ENCODE data around the gene YEATS2.
"Not testable (repeated sequence)": the region's sequence is repeated elsewhere in the genome, so short reads cannot be mapped to it uniquely, and the experiment has no call there.

Gene YEATS2

DNA sequence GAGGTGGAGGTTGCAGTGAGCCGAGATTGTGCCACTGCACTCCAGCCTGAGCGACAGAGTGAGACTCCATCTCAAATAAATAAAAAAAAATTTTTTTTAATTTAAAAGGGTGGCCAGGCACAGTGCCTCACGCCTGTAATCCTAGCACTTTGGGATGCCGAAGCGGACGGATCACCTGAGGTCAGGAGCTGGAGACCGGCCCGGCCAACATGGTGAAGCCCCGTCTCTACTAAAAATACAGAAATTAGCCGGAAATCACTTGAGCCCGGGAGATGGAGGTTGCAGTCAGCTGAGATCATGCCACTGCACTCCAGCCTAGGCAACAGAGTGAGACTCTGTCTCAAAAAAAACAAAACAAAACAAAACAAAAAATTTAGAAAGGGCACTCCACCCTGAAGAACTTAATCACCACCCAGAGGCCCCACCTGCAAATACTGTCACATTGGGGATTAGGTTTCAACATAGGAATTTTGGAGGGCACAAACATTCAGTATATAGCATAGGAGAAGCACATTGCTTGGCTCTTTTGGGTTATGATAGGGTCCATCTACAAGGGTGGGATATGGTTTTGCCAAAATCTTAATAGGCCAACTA is 7.1 kb upstream of the YEATS2 start:
- no peaks in the 10 kb centered on the region for H3K27me3 ChIP-seq (ENCODE audit: control insufficient read depth in 5 of 5, insufficient read depth in 4 of 5, low read length in 5 of 5)
- H3K36me3 ChIP-seq (ENCODE audit: control insufficient read depth in 5 of 5, insufficient read depth in 5 of 5, low read length in 5 of 5) = no peaks in the 10 kb centered on the region
- H3K4me3 ChIP-seq (ENCODE audit: low read depth in 1 of 5, low read length in 5 of 5) = no peak overlapping the region
- no peak overlapping the region for H3K9ac ChIP-seq (ENCODE audit: low read length in 5 of 5)
- no peaks in the 10 kb centered on the region for H3K9me3 ChIP-seq (ENCODE audit: control insufficient read depth in 5 of 5, low read length in 5 of 5)
- H3K4me1 ChIP-seq (ENCODE audit: control insufficient read depth in 5 of 5, insufficient read depth in 5 of 5, low read length in 5 of 5) = peaks cover 0 to 4% (median 0%) of the 10 kb centered on the region in 5 donors
- no peak overlapping the region for H3K27ac ChIP-seq (ENCODE audit: low read depth, low read length)

GRCh38 chr3:183692436-183692835 is 5.2 kb upstream of the YEATS2 start:
- H3K9ac ChIP-seq (ENCODE audit: low read length in 5 of 5) = no peak overlapping the region
- no peak overlapping the region for H3K27ac ChIP-seq (ENCODE audit: low read depth, low read length)
- H3K27me3 ChIP-seq (ENCODE audit: control insufficient read depth in 5 of 5, insufficient read depth in 4 of 5, low read length in 5 of 5) = no peaks in the 10 kb centered on the region
- no peaks in the 10 kb centered on the region for H3K36me3 ChIP-seq (ENCODE audit: control insufficient read depth in 5 of 5, insufficient read depth in 5 of 5, low read length in 5 of 5)
- H3K4me3 ChIP-seq (ENCODE audit: low read depth in 1 of 5, low read length in 5 of 5) = no peak overlapping the region
- H3K4me1 ChIP-seq (ENCODE audit: control insufficient read depth in 5 of 5, insufficient read depth in 5 of 5, low read length in 5 of 5) = peaks cover 0 to 8% (median 4%) of the 10 kb centered on the region in 5 donors
- no peaks in the 10 kb centered on the region for H3K9me3 ChIP-seq (ENCODE audit: control insufficient read depth in 5 of 5, low read length in 5 of 5)

DNA sequence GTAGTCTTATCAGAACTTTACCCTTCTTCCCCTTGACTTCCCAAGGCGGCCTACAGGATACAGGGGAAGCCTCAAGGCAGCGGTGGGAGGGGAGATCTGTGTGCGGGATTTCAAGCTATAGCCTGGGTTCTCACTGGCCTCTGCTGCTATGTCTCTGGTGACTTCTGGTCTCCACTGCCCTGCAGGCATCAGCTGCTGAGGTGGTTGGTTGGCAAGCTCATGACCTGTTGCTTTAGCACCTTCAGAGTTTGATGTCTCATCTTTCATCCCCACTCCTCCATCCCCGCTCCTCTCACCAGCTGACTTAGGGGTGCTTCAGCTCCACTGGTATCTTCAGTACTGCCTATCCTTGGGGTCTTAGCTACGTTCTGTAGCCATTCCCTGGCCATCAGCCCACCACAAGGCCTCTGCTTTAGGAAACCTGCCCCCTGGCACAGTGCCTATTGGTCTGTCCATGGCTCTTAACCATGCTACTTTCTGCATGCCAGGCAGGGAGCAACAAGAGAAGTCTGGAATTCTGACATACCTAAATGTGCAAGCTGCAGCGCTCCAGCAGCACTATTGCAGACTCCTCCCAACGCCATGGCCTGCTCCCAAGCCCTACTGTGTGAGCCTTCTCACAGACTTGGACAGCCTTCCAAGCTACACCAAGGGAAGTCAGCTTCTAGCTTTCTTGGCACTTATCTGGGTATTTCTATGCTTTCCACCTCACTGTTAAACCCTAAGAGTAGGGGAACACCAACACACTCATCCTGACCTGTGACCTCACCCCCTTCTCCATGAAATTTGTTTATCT is 1.8 kb upstream of the YEATS2 start:
- Histone ChIP-seq H3K4me1 (ENCODE audit: control insufficient read depth in 5 of 5, insufficient read depth in 5 of 5, low read length in 5 of 5) (peaks cover 0 to 25% (median 18%) of the 10 kb centered on the region in 5 donors), H3K27me3 (ENCODE audit: control insufficient read depth in 5 of 5, insufficient read depth in 4 of 5, low read length in 5 of 5) (no peaks in the 10 kb centered on the region), H3K36me3 (ENCODE audit: control insufficient read depth in 5 of 5, insufficient read depth in 5 of 5, low read length in 5 of 5) (no peaks in the 10 kb centered on the region), H3K9ac (ENCODE audit: low read length in 5 of 5) (no peak overlapping the region), H3K9me3 (ENCODE audit: control insufficient read depth in 5 of 5, low read length in 5 of 5) (no peaks in the 10 kb centered on the region), H3K4me3 (ENCODE audit: low read depth in 1 of 5, low read length in 5 of 5) (no peak overlapping the region), H3K27ac (ENCODE audit: low read depth, low read length) (no peak overlapping the region)

DNA sequence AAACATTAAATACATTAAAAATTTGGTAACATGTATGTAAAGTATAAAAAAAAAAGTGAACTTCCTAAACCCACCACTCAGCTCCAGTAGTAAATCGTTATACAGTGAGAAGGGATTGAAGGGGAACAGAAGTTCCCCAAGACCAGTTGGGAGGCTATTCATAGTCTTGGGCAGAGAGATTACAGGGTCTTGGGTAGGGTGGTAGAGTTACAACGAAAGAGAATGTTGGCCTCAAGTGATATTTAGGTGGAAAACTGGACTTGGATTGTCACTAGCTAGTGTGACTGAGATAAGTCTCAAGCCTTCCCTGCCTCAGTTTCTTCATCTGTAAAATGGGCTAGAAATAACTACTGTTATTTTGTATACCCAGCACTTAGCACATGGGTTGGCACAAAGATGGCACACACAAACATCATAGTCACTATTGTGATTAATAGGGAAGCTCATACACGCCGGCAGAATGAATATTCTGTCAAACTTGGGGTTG is 431 bp upstream of the YEATS2 start:
- Histone ChIP-seq H3K9ac (ENCODE audit: low read length in 5 of 5) (peak overlapping the region in 1 of 5 donors; percentile 47), H3K9me3 (ENCODE audit: control insufficient read depth in 5 of 5, low read length in 5 of 5) (no peaks in the 10 kb centered on the region), H3K4me1 (ENCODE audit: control insufficient read depth in 5 of 5, insufficient read depth in 5 of 5, low read length in 5 of 5) (peaks cover 0 to 25% (median 18%) of the 10 kb centered on the region in 5 donors), H3K4me3 (ENCODE audit: low read depth in 1 of 5, low read length in 5 of 5) (peak overlapping the region; percentile 76 to 94 (median 91)), H3K27me3 (ENCODE audit: control insufficient read depth in 5 of 5, insufficient read depth in 4 of 5, low read length in 5 of 5) (no peaks in the 10 kb centered on the region), H3K27ac (ENCODE audit: low read depth, low read length) (no peak overlapping the region), H3K36me3 (ENCODE audit: control insufficient read depth in 5 of 5, insufficient read depth in 5 of 5, low read length in 5 of 5) (no peaks in the 10 kb centered on the region)

GRCh38 chr3:183698318-183698751 is 738 bp downstream of the YEATS2 start:
- peak overlapping the region; percentile 63 to 95 (median 84) for H3K9ac ChIP-seq (ENCODE audit: low read length in 5 of 5)
- H3K36me3 ChIP-seq (ENCODE audit: control insufficient read depth in 5 of 5, insufficient read depth in 5 of 5, low read length in 5 of 5) = no peaks in the 10 kb centered on the region
- H3K4me3 ChIP-seq (ENCODE audit: low read depth in 1 of 5, low read length in 5 of 5) = peak overlapping the region; percentile 74 to 94 (median 91)
- H3K27me3 ChIP-seq (ENCODE audit: control insufficient read depth in 5 of 5, insufficient read depth in 4 of 5, low read length in 5 of 5) = no peaks in the 10 kb centered on the region
- peak overlapping the region; percentile 79 for H3K27ac ChIP-seq (ENCODE audit: low read depth, low read length)
- peaks cover 0 to 25% (median 18%) of the 10 kb centered on the region in 5 donors for H3K4me1 ChIP-seq (ENCODE audit: control insufficient read depth in 5 of 5, insufficient read depth in 5 of 5, low read length in 5 of 5)
- H3K9me3 ChIP-seq (ENCODE audit: control insufficient read depth in 5 of 5, low read length in 5 of 5) = no peaks in the 10 kb centered on the region

- H3K27ac ChIP-seq (ENCODE audit: low read depth, low read length) = peak overlapping the region; percentile 79
- H3K9me3 ChIP-seq (ENCODE audit: control insufficient read depth in 5 of 5, low read length in 5 of 5) = no peaks in the 10 kb centered on the region
- no peaks in the 10 kb centered on the region for H3K27me3 ChIP-seq (ENCODE audit: control insufficient read depth in 5 of 5, insufficient read depth in 4 of 5, low read length in 5 of 5)
- H3K4me3 ChIP-seq (ENCODE audit: low read depth in 1 of 5, low read length in 5 of 5) = peak overlapping the region; percentile 74 to 94 (median 91)
- H3K36me3 ChIP-seq (ENCODE audit: control insufficient read depth in 5 of 5, insufficient read depth in 5 of 5, low read length in 5 of 5) = no peaks in the 10 kb centered on the region
- peak overlapping the region; percentile 48 to 95 (median 81) for H3K9ac ChIP-seq (ENCODE audit: low read length in 5 of 5)
- peaks cover 0 to 25% (median 18%) of the 10 kb centered on the region in 5 donors for H3K4me1 ChIP-seq (ENCODE audit: control insufficient read depth in 5 of 5, insufficient read depth in 5 of 5, low read length in 5 of 5)
These were observed 1.2 kb downstream of the YEATS2 start for GRCh38 chr3:183698756-183699155.

DNA sequence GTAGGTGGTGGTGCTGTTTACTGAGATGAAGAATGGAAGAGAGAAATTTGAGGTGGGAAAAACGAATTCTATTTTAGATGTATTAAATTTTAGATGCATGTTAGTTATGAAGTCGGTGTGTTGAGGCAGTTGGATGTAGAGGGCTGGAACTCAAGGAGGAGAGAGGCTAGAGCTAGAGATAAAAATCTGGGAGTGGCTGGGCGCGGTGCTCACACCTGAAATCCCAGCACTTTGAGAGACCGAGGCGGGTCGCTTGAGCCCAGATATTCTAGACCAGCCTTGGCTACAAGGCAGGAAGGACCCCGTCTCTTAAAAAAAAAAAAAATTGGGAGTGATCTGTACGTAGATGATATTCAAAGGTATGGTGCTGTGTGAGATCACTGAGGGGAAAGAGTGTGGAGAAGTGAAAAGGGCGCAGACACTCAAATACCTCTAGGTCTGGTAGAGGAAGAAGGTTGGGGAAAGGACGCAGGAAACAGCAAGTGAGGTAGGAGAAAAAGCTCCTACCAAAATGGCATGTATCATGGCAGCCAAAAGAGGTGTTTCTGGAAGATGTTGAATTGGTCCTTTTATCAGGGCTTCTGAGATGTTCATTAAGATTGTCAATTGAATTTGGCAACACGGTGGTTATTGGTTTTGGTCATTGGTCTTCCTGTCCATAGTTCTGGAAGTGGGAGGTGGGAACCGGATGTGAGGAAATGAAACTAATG is 1.8 kb downstream of the YEATS2 start:
- Histone ChIP-seq H3K9me3 (ENCODE audit: control insufficient read depth in 5 of 5, low read length in 5 of 5) (no peaks in the 10 kb centered on the region), H3K4me3 (ENCODE audit: low read depth in 1 of 5, low read length in 5 of 5) (peak overlapping the region in 3 of 5 donors; percentile 76 to 94 (median 93)), H3K27me3 (ENCODE audit: control insufficient read depth in 5 of 5, insufficient read depth in 4 of 5, low read length in 5 of 5) (no peaks in the 10 kb centered on the region), H3K9ac (ENCODE audit: low read length in 5 of 5) (peak overlapping the region in 2 of 5 donors; percentile 48 to 95), H3K36me3 (ENCODE audit: control insufficient read depth in 5 of 5, insufficient read depth in 5 of 5, low read length in 5 of 5) (no peaks in the 10 kb centered on the region), H3K4me1 (ENCODE audit: control insufficient read depth in 5 of 5, insufficient read depth in 5 of 5, low read length in 5 of 5) (peaks cover 0 to 25% (median 18%) of the 10 kb centered on the region in 5 donors), H3K27ac (ENCODE audit: low read depth, low read length) (peak overlapping the region; percentile 79)

- no peaks in the 10 kb centered on the region for H3K9me3 ChIP-seq (ENCODE audit: control insufficient read depth in 5 of 5, low read length in 5 of 5)
- no peaks in the 10 kb centered on the region for H3K27me3 ChIP-seq (ENCODE audit: control insufficient read depth in 5 of 5, insufficient read depth in 4 of 5, low read length in 5 of 5)
- H3K27ac ChIP-seq (ENCODE audit: low read depth, low read length) = no peak overlapping the region
- H3K9ac ChIP-seq (ENCODE audit: low read length in 5 of 5) = no peak overlapping the region
- H3K36me3 ChIP-seq (ENCODE audit: control insufficient read depth in 5 of 5, insufficient read depth in 5 of 5, low read length in 5 of 5) = no peaks in the 10 kb centered on the region
- H3K4me1 ChIP-seq (ENCODE audit: control insufficient read depth in 5 of 5, insufficient read depth in 5 of 5, low read length in 5 of 5) = peaks cover 0 to 25% (median 18%) of the 10 kb centered on the region in 5 donors
- H3K4me3 ChIP-seq (ENCODE audit: low read depth in 1 of 5, low read length in 5 of 5) = no peak overlapping the region
These were observed 4.1 kb downstream of the YEATS2 start for GRCh38 chr3:183701744-183702143.

- not testable (repeated sequence) for H3K36me3 ChIP-seq (ENCODE audit: control insufficient read depth in 5 of 5, insufficient read depth in 5 of 5, low read length in 5 of 5); H3K9ac ChIP-seq (ENCODE audit: low read length in 5 of 5); H3K4me3 ChIP-seq (ENCODE audit: low read depth in 1 of 5, low read length in 5 of 5); H3K27me3 ChIP-seq (ENCODE audit: control insufficient read depth in 5 of 5, insufficient read depth in 4 of 5, low read length in 5 of 5); H3K27ac ChIP-seq (ENCODE audit: low read depth, low read length); H3K9me3 ChIP-seq (ENCODE audit: control insufficient read depth in 5 of 5, low read length in 5 of 5)
- peaks cover 0 to 10% (median 8%) of the 10 kb centered on the region in 5 donors for H3K4me1 ChIP-seq (ENCODE audit: control insufficient read depth in 5 of 5, insufficient read depth in 5 of 5, low read length in 5 of 5)
These were observed 6.3 kb downstream of the YEATS2 start for GRCh38 chr3:183703892-183704291.
